Measurements from ENCODE around the gene INHBE. TPM values are rescaled to one million over a fixed set of nuclear protein-coding genes. Genes with fewer than 3 reads are reported as not detected.
"Not testable (repeated sequence)": the region's sequence is repeated elsewhere in the genome, so short reads cannot be mapped to it uniquely, and the experiment has no call there.

INHBE gene
- total RNA-seq, 1 donor from 2014 or later = not detected

- no peak for DNase-seq
Observed at GRCh38 chr12:57498132-57498502, 43.0 kb downstream of the INHBE start.

GRCh38 chr12:57498571-57498970 lies 43.5 kb downstream of the INHBE start:
- no peak for DNase-seq

- no peak for DNase-seq
Observed at GRCh38 chr12:57500213-57500612, 45.1 kb downstream of the INHBE start.

- not testable (repeated sequence) for DNase-seq
Observed at GRCh38 chr12:57502311-57502969, 47.3 kb downstream of the INHBE start.

- DNase-seq = not testable (repeated sequence)
Observed at GRCh38 chr12:57506541-57506940, 51.4 kb downstream of the INHBE start.

Small RNA genes lying within 50 kb of the gene (small RNA-seq; reads per million reads assigned to genes)
- gene RNU6-879P = not detected

Other genes with a start within 250 kb of the INHBE start
- gene NXPH4, start 238.5 kb upstream of the INHBE start, total RNA-seq = 0.78 TPM
- gene SHMT2, start 225.6 kb upstream of the INHBE start, total RNA-seq = 36.2 TPM
- gene STAC3, start 204.1 kb upstream of the INHBE start, total RNA-seq = 0.94 TPM
- 21.7 TPM for gene R3HDM2, start 24.3 kb upstream of the INHBE start, total RNA-seq
- not detected for gene INHBC, start 20.5 kb upstream of the INHBE start, total RNA-seq
- gene GLI1, start 4.5 kb downstream of the INHBE start, total RNA-seq = 0.16 TPM
- 0.94 TPM for gene ARHGAP9, start 24.6 kb downstream of the INHBE start, total RNA-seq
- 65.2 TPM for gene MARS1, start 32.8 kb downstream of the INHBE start, total RNA-seq
- 5.3 TPM for gene DDIT3, start 65.2 kb downstream of the INHBE start, total RNA-seq
- gene MBD6, start 67.5 kb downstream of the INHBE start, total RNA-seq = 2.0 TPM
- gene DCTN2, start 91.9 kb downstream of the INHBE start, total RNA-seq = 103 TPM
- 50.2 TPM for gene KIF5A, start 94.7 kb downstream of the INHBE start, total RNA-seq
- gene PIP4K2C, start 135.9 kb downstream of the INHBE start, total RNA-seq = 13.6 TPM
- 44.5 TPM for gene DTX3, start 149.5 kb downstream of the INHBE start, total RNA-seq
- 49.4 TPM for gene ARHGEF25, start 156.1 kb downstream of the INHBE start, total RNA-seq
- gene B4GALNT1, start 177.9 kb downstream of the INHBE start, total RNA-seq = 45.2 TPM
- 90.0 TPM for gene OS9, start 238.8 kb downstream of the INHBE start, total RNA-seq